ENCODE results near the gene FSTL4. TPM values are rescaled to one million over a fixed set of nuclear protein-coding genes. Genes with fewer than 3 reads are reported as not detected.
A peak's percentile ranks its signal among the peaks of the same experiment; 100 is the strongest.

The FSTL4 gene
- total RNA-seq, 1 experiment from 2014 or later = 0.12 TPM

- Mint-ChIP-seq H3K27ac (ENCODE audit: low read depth, unreplicated experiment) (no peak overlapping the region), H3K36me3 (ENCODE audit: insufficient read depth, unreplicated experiment) (no peaks in the 10 kb centered on the region), H3K4me3 (ENCODE audit: unreplicated experiment) (no peak overlapping the region), H3K4me1 (ENCODE audit: insufficient read depth, unreplicated experiment) (no peaks in the 10 kb centered on the region), H3K27me3 (ENCODE audit: insufficient read depth, unreplicated experiment) (no peaks in the 10 kb centered on the region), H3K9me3 (ENCODE audit: unreplicated experiment) (peaks cover 13% of the 10 kb centered on the region)
- DNase-seq (ENCODE audit: unreplicated experiment) = no peak
- TF ChIP-seq, protein P1, sequence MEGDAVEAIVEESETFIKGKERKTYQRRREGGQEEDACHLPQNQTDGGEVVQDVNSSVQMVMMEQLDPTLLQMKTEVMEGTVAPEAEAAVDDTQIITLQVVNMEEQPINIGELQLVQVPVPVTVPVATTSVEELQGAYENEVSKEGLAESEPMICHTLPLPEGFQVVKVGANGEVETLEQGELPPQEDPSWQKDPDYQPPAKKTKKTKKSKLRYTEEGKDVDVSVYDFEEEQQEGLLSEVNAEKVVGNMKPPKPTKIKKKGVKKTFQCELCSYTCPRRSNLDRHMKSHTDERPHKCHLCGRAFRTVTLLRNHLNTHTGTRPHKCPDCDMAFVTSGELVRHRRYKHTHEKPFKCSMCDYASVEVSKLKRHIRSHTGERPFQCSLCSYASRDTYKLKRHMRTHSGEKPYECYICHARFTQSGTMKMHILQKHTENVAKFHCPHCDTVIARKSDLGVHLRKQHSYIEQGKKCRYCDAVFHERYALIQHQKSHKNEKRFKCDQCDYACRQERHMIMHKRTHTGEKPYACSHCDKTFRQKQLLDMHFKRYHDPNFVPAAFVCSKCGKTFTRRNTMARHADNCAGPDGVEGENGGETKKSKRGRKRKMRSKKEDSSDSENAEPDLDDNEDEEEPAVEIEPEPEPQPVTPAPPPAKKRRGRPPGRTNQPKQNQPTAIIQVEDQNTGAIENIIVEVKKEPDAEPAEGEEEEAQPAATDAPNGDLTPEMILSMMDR (IDR thresholded peaks at IDR 0.05; ENCODE audit: unreplicated experiment) = no peak
- intact Hi-C loops (cut with micrococcal nuclease) = no loop called here
- ChIA-PET CTCF (no interaction called here), POLR2A (no interaction called here)
- BruUV-seq (replicated peaks) = no TSS peak
These were observed 231.3 kb downstream of the FSTL4 start for GRCh38 chr5:133381041-133381440.

- Mint-ChIP-seq H3K27me3 (ENCODE audit: insufficient read depth, unreplicated experiment) (no peaks in the 10 kb centered on the region), H3K36me3 (ENCODE audit: insufficient read depth, unreplicated experiment) (no peaks in the 10 kb centered on the region), H3K4me1 (ENCODE audit: insufficient read depth, unreplicated experiment) (peaks cover 7% of the 10 kb centered on the region), H3K4me3 (ENCODE audit: unreplicated experiment) (no peak overlapping the region), H3K27ac (ENCODE audit: low read depth, unreplicated experiment) (no peak overlapping the region), H3K9me3 (ENCODE audit: unreplicated experiment) (peaks cover 19% of the 10 kb centered on the region)
- TF ChIP-seq, protein P1 (IDR thresholded peaks at IDR 0.05; ENCODE audit: unreplicated experiment) = no peak
- BruUV-seq (replicated peaks) = no TSS peak
- DNase-seq (ENCODE audit: unreplicated experiment) = no peak
- CTCF ChIA-PET = interaction anchor here (0.9 to 1.5 kb wide), 4 partner anchors 11 to 267 kb away, joined by 3 to 8 read pairs (median 4); no protein-coding TSS in a partner anchor
- intact Hi-C loops (cut with micrococcal nuclease) = no loop called here
- POLR2A ChIA-PET = interaction anchor here (1.0 kb wide), 1 partner anchor 132 kb away, joined by 3 read pairs; no protein-coding TSS in a partner anchor
These were observed 234.6 kb downstream of the FSTL4 start for GRCh38 chr5:133377736-133378135.

DNA sequence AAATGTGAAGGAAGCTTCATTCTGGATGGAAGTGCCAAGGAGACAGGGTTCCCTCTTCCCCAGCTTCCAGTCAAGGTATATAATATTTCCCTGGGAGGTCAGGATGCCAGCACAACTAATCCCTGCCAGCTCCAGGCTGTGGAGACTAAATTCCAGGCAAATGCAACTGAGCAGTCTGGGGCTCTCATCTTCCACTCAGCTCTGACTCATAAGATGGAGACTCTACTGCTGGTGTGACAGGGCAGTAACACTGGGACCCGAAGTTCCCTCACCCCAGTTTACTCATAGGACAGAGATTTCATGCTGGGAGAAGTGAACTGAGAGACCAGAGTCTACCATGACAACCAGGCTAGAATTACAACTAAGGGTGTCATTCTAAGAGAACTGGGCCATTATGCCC, 235.4 kb downstream of the FSTL4 start:
- ChIA-PET CTCF (interaction anchor here (0.6 to 1.0 kb wide), 3 partner anchors 26 to 302 kb away, joined by 3 to 4 read pairs (median 3); no protein-coding TSS in a partner anchor), POLR2A (no interaction called here)
- peaks cover 19% of the 10 kb centered on the region for H3K9me3 Mint-ChIP-seq (ENCODE audit: unreplicated experiment)
- no peak for DNase-seq (ENCODE audit: unreplicated experiment)
- no peaks in the 10 kb centered on the region for H3K36me3 Mint-ChIP-seq (ENCODE audit: insufficient read depth, unreplicated experiment)
- intact Hi-C loops (cut with micrococcal nuclease) = no loop called here
- BruUV-seq (replicated peaks) = no TSS peak
- H3K4me1 Mint-ChIP-seq (ENCODE audit: insufficient read depth, unreplicated experiment) = peaks cover 9% of the 10 kb centered on the region
- no peak overlapping the region for H3K4me3 Mint-ChIP-seq (ENCODE audit: unreplicated experiment)
- no peaks in the 10 kb centered on the region for H3K27me3 Mint-ChIP-seq (ENCODE audit: insufficient read depth, unreplicated experiment)
- TF ChIP-seq, protein P1 (IDR thresholded peaks at IDR 0.05; ENCODE audit: unreplicated experiment) = no peak
- no peak overlapping the region for H3K27ac Mint-ChIP-seq (ENCODE audit: low read depth, unreplicated experiment)

DNA sequence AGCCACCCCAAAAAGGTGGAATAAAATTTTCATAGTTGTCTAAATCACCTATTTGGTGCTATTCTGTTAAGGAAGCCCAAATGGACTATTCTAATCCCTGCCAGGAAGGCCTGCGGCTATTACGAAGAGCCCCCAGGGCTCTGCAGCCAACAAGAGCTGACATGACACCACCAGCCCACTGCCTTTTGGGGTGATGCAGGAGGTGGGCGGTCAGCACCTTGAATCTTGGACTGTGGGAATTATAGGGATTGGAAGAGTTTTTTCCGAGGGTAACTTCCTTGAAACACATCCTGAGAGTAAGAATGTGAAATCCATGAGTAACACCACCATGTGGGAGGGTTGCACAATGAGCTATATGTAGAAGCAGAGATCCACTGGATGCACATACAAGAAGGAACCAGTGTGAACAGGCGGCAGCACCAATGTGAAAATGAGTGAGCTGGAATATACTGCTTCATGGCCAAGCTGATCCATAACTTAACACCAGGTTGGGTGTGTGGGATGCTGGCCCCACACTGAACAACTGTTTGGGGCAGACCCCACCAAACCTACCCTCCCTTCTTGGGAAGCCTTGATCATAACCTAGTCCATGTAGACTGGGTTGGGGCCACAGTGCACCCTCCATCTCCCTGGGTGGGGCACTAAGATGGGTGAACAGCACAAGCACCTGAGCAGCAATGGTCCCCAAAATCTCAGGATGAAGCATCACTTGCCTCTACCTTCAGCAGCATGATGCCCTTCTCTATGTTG, 239.0 kb downstream of the FSTL4 start:
- TF ChIP-seq, protein P1 (IDR thresholded peaks at IDR 0.05; ENCODE audit: unreplicated experiment) = no peak
- Mint-ChIP-seq H3K27me3 (ENCODE audit: insufficient read depth, unreplicated experiment) (no peaks in the 10 kb centered on the region), H3K4me3 (ENCODE audit: unreplicated experiment) (no peak overlapping the region), H3K36me3 (ENCODE audit: insufficient read depth, unreplicated experiment) (no peaks in the 10 kb centered on the region), H3K9me3 (ENCODE audit: unreplicated experiment) (peaks cover 19% of the 10 kb centered on the region), H3K27ac (ENCODE audit: low read depth, unreplicated experiment) (no peak overlapping the region), H3K4me1 (ENCODE audit: insufficient read depth, unreplicated experiment) (peaks cover 17% of the 10 kb centered on the region)
- DNase-seq (ENCODE audit: unreplicated experiment) = peak; percentile 83
- intact Hi-C loops (cut with micrococcal nuclease) = loop anchor here (5.0 kb wide), 1 partner anchor 84 kb away; no protein-coding TSS in a partner anchor
- POLR2A ChIA-PET = interaction anchor here (0.6 to 3.5 kb wide), 4 partner anchors 16 to 311 kb away, joined by 3 to 9 read pairs (median 4); no protein-coding TSS in a partner anchor
- BruUV-seq (replicated peaks) = no TSS peak
- CTCF ChIA-PET = interaction anchor here (0.6 to 3.1 kb wide), 7 partner anchors 16 to 465 kb away, joined by 3 to 16 read pairs (median 4); no protein-coding TSS in a partner anchor
